EL (cell line): ENCODE results near the gene ERC2.

Experiments
- DNase-seq: peaks from one replicate; pipeline ENCODE4 v3.0.0-alpha.2; 2016

ERC2 gene

GRCh38 chr3:56424336-56424735 is 43.9 kb downstream of the ERC2 start:
- DNase-seq, result no peak

DNA sequence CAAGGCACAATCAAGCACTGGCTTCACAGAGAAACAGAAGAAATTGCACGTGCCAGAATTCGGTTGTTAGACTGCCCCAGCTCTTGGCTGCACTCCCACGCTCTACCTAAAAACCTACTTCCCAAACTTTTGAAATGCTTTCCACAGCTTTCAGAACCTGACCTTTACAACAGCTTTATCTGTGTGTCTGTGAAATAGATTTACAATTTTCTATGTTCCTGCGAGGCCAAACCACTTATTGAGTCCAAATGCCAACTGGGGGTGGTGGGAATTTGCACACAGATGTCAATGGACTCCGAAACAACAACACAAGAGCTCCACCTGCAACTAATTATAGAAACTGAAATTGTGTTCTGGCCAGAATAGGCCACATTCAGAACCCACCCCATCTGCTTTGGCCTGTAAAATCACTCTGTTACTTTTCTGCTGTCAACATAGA is 44.6 kb downstream of the ERC2 start:
- no peak for DNase-seq

- DNase-seq, result no peak
These were observed 46.0 kb downstream of the ERC2 start for GRCh38 chr3:56422316-56422715.

DNA sequence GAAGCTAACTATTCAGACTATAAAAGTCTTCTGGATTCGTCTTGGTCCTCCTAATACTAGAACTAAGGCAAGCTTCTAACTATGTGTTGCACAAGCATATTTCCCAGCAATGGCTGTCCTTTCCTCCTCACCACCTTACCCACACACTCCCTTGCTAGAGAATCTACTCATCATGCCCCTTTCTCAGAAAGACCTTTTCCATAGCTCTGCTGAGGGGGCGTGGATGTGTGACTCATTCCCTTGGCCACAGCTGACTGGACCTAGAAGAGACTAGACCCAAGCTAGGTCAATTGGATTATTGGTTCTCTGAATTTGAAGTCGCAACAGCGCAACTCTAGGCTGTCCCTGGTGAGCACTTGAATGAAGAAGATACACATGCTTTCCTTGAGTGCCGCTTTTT is 47.1 kb downstream of the ERC2 start:
- DNase-seq, result no peak

DNA sequence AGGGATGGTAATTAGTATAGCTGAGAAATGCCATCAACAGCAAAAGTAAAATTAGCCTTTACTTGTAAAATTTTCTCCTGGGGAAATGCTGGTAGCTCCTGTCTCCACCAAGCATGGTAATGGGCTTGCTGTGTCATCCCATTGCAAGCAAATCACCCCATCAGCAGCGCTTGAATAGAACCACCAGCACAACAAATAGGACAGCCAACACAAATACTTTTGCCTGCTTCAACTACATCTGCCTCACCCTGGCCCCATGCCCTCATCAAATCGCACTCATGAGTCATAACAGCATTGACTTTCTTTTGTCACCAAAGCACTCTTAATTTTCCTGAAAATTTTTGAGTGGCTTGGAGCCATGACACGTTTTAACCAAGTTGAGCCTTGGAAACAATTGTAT is 52.6 kb downstream of the ERC2 start:
- no peak for DNase-seq

DNA sequence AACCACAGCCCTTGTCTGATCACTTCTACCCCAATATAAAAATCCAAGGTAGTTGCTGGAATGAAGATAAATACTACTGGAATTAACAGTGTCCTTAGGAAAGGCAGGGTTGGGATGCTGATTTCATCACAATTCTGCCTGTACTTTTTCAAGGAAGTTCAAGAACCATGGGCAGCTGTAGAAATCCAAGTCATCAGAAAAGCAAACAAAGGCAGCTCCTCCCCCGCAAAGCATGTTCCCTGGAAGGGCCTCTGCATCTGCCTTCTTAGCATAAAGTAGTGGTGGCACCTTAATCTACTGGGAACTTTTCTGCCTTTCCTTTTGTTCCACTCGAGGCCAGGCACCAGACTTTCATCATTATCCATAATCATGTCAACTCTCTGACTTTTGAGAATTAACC is 54.4 kb downstream of the ERC2 start:
- no peak for DNase-seq

DNA sequence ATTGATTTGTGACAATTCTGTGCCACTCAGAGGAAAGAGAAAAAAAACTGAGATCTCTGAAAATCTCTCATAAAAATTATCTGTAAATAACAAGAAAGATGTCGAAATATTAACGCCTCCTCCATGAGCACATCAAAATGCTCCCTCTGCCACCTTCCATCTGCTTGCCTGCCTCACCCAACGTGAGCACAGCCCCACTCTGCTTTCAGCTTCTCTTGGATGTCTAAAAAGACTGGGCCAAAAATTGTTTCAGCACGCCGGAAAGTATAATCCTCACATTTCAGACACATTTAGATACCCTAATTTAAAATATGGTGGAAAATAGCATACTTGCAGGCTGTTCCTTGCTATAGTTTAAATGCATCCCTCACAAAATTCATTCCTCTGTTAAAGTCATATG is 57.1 kb downstream of the ERC2 start:
- no peak for DNase-seq

- no peak for DNase-seq
These were observed 57.7 kb downstream of the ERC2 start for GRCh38 chr3:56410576-56410975.

DNA sequence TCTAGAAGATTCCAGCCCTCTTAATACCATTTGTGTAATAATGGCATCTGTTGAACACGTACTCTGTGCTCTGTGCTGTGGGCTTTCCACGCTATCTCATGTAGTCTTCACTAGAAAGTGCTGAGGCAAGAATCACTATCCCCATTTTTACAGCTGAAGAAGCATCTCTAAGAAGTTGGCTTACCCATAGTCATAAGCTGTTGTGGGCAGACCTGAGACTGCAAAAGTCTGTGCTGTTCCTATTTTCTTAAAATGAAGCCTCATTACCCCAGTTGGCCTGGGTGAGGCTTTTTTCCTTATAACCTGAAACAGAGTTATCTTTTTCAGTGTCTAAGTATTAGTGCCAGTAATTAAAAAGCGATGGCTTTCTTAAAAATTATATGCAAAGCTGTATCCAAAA is 58.5 kb downstream of the ERC2 start:
- no peak for DNase-seq

GRCh38 chr3:56408761-56409196 is 59.5 kb downstream of the ERC2 start:
- no peak for DNase-seq

GRCh38 chr3:56406826-56407515 is 61.3 kb downstream of the ERC2 start:
- DNase-seq, result no peak

GRCh38 chr3:56404884-56405283 is 63.4 kb downstream of the ERC2 start:
- DNase-seq, result no peak

DNA sequence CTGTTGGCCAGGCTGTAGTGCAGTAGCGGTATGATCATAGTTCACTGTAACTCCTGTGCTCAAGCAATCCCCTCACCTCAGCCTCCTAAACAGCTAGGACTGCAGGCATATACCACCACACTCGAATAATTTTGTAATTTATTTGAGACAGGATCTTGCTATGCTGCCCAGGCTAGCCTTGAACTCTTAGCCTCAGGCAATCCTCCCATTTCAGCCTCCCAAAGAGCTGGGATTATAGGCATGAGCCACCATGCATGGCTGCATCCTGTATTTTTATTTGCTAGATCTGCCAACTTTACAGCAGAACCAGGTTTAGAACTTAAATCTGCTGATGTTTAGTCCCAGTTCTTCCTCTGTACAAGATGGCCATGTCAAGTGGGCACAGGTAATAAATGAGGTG is 69.6 kb downstream of the ERC2 start:
- no peak for DNase-seq

DNA sequence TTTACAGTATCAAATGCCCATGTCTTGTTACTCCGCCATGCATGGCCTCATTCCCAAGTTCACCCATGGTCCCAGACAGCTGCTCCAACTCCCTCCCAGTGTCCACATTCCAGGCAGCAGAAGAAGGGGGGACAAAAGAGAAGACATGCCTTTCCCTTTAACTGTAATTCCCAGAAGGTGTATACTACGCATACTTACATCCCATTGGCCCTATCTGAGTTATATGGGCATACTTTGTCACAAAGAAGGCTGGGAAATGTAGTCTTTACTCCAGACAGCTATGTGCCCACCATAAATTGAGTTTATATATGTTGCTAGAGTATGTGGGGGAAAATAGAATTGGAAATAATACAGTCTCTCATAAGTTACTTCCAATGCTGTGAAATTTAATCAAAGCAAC is 70.5 kb downstream of the ERC2 start:
- DNase-seq, result no peak

DNA sequence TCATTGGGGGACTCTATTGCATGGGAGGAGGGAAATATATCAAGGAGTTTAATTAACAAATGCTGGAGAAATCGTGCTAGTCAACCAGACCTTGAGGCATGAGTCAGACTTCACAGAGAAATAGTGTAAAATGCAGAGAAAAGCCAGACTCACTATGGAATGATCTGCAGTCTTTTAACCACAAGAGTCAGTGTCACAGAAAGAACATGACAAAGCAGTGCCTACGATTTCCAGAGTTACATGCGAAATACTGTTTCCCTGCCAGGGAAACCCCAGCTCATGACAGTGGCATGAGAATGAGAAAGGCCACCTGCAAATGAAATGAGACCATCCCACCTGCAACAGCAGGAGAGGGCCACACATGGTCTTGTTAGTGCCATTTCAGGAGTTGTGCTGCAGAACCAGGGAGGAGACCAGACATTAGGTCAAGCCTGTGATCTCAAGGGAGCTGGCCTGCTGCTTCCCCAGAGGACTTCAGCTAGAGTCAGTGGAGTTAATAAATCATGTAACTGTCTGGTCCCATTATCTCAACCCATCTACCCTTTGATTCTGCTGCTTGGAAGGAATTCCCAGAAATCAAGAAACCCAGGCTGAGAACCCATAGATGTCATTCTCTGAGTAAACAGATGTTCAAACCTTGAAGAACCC is 79.0 kb downstream of the ERC2 start:
- DNase-seq, result no peak

DNA sequence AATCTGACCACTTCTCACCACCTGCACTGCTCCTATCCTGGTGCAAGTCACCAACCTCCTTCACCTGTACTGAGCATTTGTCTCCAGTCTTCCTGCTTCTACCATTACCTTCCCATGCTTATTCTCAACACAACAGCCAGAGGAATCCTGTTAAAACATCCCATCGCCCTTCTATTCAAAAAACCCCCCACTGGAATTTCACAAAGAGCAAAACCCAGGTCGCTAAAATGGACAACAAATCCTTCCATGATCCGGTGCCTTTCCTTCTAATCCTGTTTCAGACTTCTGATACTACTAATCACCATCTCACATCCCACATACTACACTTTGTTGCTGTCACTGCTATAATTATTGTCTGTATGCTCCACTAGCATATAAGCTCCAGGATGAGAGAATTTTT is 85.2 kb downstream of the ERC2 start:
- no peak for DNase-seq

DNA sequence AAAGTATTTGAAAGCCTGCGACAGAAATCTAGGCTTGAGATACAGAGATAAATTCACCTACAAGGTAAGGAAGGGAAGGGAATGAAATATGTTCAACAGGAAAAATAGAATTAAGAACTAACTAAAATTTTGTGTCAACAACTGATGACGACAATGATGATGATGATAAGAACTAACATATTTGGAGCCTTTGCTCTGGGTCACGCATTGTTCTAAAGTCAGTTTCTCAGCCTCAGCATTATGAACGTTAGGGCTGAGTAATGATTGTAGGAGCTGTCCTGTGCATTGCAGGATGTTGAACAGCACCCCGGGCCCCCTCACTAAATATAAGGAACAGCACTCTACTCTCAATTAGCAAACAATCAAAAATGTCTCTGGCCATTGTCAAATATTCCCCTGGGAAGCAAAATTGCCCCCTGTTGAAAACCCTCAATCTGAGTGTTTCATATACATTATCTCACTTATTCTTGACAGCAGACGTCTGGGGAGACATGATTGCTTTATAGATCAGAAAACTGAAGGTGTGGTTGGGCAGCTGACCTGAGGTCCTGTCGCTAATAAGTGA is 88.5 kb downstream of the ERC2 start:
- no peak for DNase-seq

DNA sequence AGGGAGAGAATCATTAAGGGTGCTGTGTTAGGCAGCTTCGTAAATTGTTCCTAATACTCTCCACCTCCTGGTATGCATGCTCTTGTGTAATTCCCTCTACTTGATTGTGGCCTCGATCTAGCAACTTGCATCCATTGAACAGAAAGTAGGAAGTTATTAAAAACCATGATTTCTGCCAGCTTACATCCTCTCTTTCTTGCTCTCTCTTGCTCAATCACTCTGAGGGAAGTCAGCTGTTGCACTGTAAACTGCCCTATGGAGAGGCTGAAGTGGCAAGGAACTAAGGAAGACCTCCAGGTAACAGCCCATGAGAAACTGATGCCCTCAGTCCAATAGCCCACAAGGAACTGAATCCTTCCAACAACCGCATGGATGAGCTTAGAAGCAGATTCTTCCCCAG is 92.6 kb downstream of the ERC2 start:
- no peak for DNase-seq

- DNase-seq, result no peak
These were observed 94.9 kb downstream of the ERC2 start for GRCh38 chr3:56373386-56373785.

DNA sequence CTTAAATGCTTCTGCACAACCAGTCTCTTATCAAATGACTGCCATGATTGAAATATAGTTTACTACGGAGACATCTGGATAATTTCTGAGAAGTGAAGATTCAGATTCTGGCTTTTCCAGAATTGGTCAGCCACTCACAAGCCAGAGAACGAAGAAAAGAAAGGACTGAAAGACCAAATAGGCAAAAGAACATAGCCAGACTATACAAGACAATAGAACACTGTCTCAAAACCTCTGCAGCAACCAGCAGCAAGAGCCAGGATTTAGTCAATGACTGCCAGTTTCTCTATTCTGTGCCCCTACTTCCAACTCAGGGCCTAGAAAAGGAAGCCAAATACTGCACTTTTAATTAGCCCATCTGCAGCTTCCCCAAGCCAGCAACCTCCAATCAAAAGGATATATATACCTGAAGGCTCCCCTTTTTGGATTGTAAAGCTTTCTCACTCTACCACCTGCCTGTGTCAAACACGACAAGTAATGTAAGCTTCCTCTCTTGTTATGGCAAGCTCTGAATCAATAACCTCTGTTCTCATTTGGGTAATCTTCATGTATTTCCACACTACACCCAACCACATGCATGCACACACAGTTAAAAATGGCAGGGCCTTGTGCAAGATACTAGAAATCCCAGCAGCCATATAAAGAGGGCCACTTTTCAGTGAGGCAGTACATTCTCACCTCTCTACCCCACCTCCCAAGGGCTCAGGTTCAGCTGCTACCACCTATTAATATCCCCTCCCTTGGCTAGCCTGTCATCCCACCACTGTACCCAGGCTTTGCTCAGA is 97.1 kb downstream of the ERC2 start:
- no peak for DNase-seq

DNA sequence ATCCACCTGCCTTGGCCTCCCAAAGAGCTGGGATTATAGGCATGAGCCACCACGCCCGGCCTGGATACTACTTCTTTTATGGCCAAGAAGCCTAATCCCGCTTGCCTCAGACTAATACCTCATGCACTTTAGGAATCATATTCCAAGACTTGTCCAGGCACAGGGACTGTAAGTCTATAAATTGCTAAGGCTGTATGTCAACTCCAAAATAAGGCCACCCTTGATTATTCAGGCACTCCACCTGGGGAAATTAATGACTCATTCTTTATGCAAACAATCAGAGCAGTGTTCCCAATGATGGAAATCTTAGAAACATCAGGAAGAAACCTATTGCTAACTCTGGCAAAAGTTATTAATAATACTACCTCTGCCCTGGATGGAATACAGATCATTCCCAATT is 98.4 kb downstream of the ERC2 start:
- no peak for DNase-seq

GRCh38 chr3:56368846-56369245 is 99.4 kb downstream of the ERC2 start:
- DNase-seq, result no peak

GRCh38 chr3:56366641-56367162 is 101.6 kb downstream of the ERC2 start:
- no peak for DNase-seq
